Mesenchymal stem cell (in vitro differentiated cells and primary cell): ENCODE measurements around the gene CADM1.

Experiments
- DNase-seq: peaks from one replicate; pipeline ENCODE4 v3.0.0-alpha.2; 2013
- H2AFZ ChIP-seq: one replicate; pipeline ENCODE4 v1.6.1; 2013; ENCODE audit warnings: low read depth, mild to moderate bottlenecking, control low read depth, inconsistent platforms, low read length, moderate library complexity
- H2AK5ac ChIP-seq: 2 replicates; pipeline ENCODE4 v1.6.1; 2013; ENCODE audit warnings: low read length, moderate library complexity, mild to moderate bottlenecking, inconsistent platforms; ENCODE audit not compliant: severe bottlenecking
- H2BK120ac ChIP-seq: one replicate; pipeline ENCODE4 v1.6.1; 2013; ENCODE audit warnings: low read depth, mild to moderate bottlenecking, inconsistent platforms, low read length, moderate library complexity
- H2BK12ac ChIP-seq, 2 experiments: one replicate each; pipeline ENCODE4 v1.6.1; 2013; ENCODE audit warnings: inconsistent platforms in 2 of 2, low read length in 2 of 2, mild to moderate bottlenecking in 2 of 2, moderate library complexity in 2 of 2, control low read depth in 1 of 2
- H2BK15ac ChIP-seq: one replicate; pipeline ENCODE4 v1.6.1; 2013; ENCODE audit warnings: mild to moderate bottlenecking, low read depth, inconsistent platforms; ENCODE audit not compliant: poor library complexity, severe bottlenecking
- H2BK5ac ChIP-seq: 2 replicates; pipeline ENCODE4 v1.6.1; 2013; ENCODE audit warnings: low read depth, mild to moderate bottlenecking, low read length, control low read depth, inconsistent platforms; ENCODE audit not compliant: poor library complexity, severe bottlenecking
- H3K14ac ChIP-seq, 2 experiments: one replicate each; pipeline ENCODE4 v1.6.1; 2013; ENCODE audit warnings: inconsistent platforms in 2 of 2, low read length in 2 of 2, control low read depth in 1 of 2, mild to moderate bottlenecking in 1 of 2, moderate library complexity in 1 of 2
- H3K18ac ChIP-seq, 2 experiments: one replicate each; pipeline ENCODE4 v1.6.1; 2013; ENCODE audit warnings: inconsistent platforms in 2 of 2, low read length in 2 of 2, control low read depth in 1 of 2, low read depth in 1 of 2, mild to moderate bottlenecking in 1 of 2
- H3K23ac ChIP-seq, 2 experiments: one replicate each; pipeline ENCODE4 v1.6.1; 2013; ENCODE audit warnings: inconsistent platforms in 2 of 2, low read length in 2 of 2, mild to moderate bottlenecking in 2 of 2, moderate library complexity in 2 of 2, control low read depth in 1 of 2
- H3K27ac ChIP-seq: 2 replicates; pipeline ENCODE4 v1.5.1; 2013; ENCODE audit warnings: mild to moderate bottlenecking, moderate library complexity, low read length, control low read depth, inconsistent platforms; ENCODE audit not compliant: poor library complexity, severe bottlenecking
- H3K27me3 ChIP-seq, 2 experiments: 2 replicates each; pipeline versions ENCODE4 v1.6.1 to v1.7.0; 2013; ENCODE audit warnings: low read length in 2 of 2, mild to moderate bottlenecking in 2 of 2, moderate library complexity in 2 of 2, control low read depth in 1 of 2, inconsistent platforms in 1 of 2; ENCODE audit not compliant: control insufficient read depth in 1 of 2, insufficient read depth in 1 of 2
- H3K36me3 ChIP-seq, 2 experiments: 2 replicates each; pipeline versions ENCODE4 v1.6.1 to v1.7.0; 2013; ENCODE audit warnings: low read length in 2 of 2, control low read depth in 1 of 2, inconsistent platforms in 1 of 2, low read depth in 1 of 2, mild to moderate bottlenecking in 1 of 2; ENCODE audit not compliant: insufficient read depth in 2 of 2, control insufficient read depth in 1 of 2
- H3K4ac ChIP-seq, 2 experiments: one replicate each; pipeline ENCODE4 v1.6.1; 2013; ENCODE audit warnings: inconsistent platforms in 2 of 2, low read length in 2 of 2, mild to moderate bottlenecking in 2 of 2, moderate library complexity in 2 of 2, control low read depth in 1 of 2, low read depth in 1 of 2
- H3K4me1 ChIP-seq: 2 replicates; pipeline ENCODE4 v1.6.1; 2013; ENCODE audit warnings: low read depth, low read length, control low read depth; ENCODE audit not compliant: control insufficient read depth, insufficient read depth
- H3K4me2 ChIP-seq: 2 replicates; pipeline ENCODE4 v1.6.1; 2013; ENCODE audit warnings: low read length, mild to moderate bottlenecking, inconsistent platforms; ENCODE audit not compliant: poor library complexity, severe bottlenecking
- H3K4me3 ChIP-seq, 2 experiments: 2 replicates each; pipeline versions ENCODE4 v1.5.1 to v1.7.0; 2013; ENCODE audit warnings: low read length in 2 of 2, mild to moderate bottlenecking in 2 of 2, control low read depth in 1 of 2, low read depth in 1 of 2; ENCODE audit not compliant: insufficient read depth in 1 of 2
- H3K79me1 ChIP-seq: replicated peaks from 2 replicates; pipeline ENCODE4 v1.6.1; 2013; ENCODE audit warnings: mild to moderate bottlenecking, control low read depth, low read length, inconsistent platforms; ENCODE audit not compliant: poor library complexity, severe bottlenecking
- H3K9ac ChIP-seq: 2 replicates; pipeline ENCODE4 v1.7.0; 2013; ENCODE audit warnings: mild to moderate bottlenecking, low read length, moderate library complexity
- H3K9me3 ChIP-seq: 2 replicates; pipeline ENCODE4 v1.7.0; 2013; ENCODE audit warnings: mild to moderate bottlenecking, low read length; ENCODE audit not compliant: control insufficient read depth
- H4K8ac ChIP-seq: one replicate; pipeline ENCODE4 v1.6.1; 2013; ENCODE audit warnings: inconsistent platforms, mild to moderate bottlenecking, low read length, moderate library complexity
- H4K91ac ChIP-seq: one replicate; pipeline ENCODE4 v1.6.1; 2013; ENCODE audit warnings: mild to moderate bottlenecking, low read length, inconsistent platforms
- whole genome bisulfite sequencing: methylation state at CpG from one replicate; pipeline ENCODE4 v1.1.7; 2013; ENCODE audit warnings: mixed read lengths; 5-methylcytosine and 5-hydroxymethylcytosine counted together

Gene CADM1

GRCh38 chr11:115503083-115503885, 931 bp downstream of the CADM1 start:
- DNase-seq, result peak; percentile 65
- Histone ChIP-seq H3K4ac (no peak overlapping the region), H3K18ac (peak overlapping the region in 1 of 2 experiments; percentile 59), H3K36me3 (no peaks in the 10 kb centered on the region), H3K23ac (peak overlapping the region in 1 of 2 experiments; percentile 84), H3K4me3 (peak overlapping the region; percentile 61 to 76), H2BK5ac (peak overlapping the region; percentile 77), H2AK5ac (no peak overlapping the region), H3K79me1 (peaks cover 6% of the 10 kb centered on the region), H2AFZ (peak overlapping the region; percentile 36), H3K4me2 (peak overlapping the region; percentile 99), H3K27me3 (peaks cover 0 to 77% of the 10 kb centered on the region in 2 experiments), H4K8ac (no peak overlapping the region), H3K9me3 (no peaks in the 10 kb centered on the region), H3K4me1 (peaks cover 4% of the 10 kb centered on the region), H2BK12ac (no peak overlapping the region), H2BK15ac (peak overlapping the region; percentile 48), H3K14ac (peak overlapping the region in 1 of 2 experiments; percentile 57), H3K9ac (no peak overlapping the region), H2BK120ac (peak overlapping the region; percentile 43), H4K91ac (no peak overlapping the region), H3K27ac (no peak overlapping the region)
- under 1% methylated on average over 69 of the region's 77 CpGs for WGBS

GRCh38 chr11:115502636-115503082, 1.6 kb downstream of the CADM1 start:
- under 1% methylated on average over 30 of the region's 30 CpGs for WGBS
- Histone ChIP-seq H3K36me3 (no peaks in the 10 kb centered on the region), H3K4ac (no peak overlapping the region), H3K4me3 (peak overlapping the region; percentile 61 to 76), H2AFZ (peak overlapping the region; percentile 36), H2AK5ac (no peak overlapping the region), H3K9ac (no peak overlapping the region), H2BK15ac (no peak overlapping the region), H3K79me1 (peaks cover 7% of the 10 kb centered on the region), H3K23ac (peak overlapping the region in 1 of 2 experiments; percentile 85), H3K27me3 (peaks cover 0 to 77% of the 10 kb centered on the region in 2 experiments), H4K8ac (no peak overlapping the region), H3K14ac (peak overlapping the region in 1 of 2 experiments; percentile 57), H3K4me1 (peaks cover 4% of the 10 kb centered on the region), H2BK5ac (peak overlapping the region; percentile 61), H3K27ac (no peak overlapping the region), H3K9me3 (no peaks in the 10 kb centered on the region), H3K4me2 (peak overlapping the region; percentile 99), H2BK120ac (no peak overlapping the region), H2BK12ac (no peak overlapping the region), H4K91ac (no peak overlapping the region), H3K18ac (peak overlapping the region; percentile 52 to 59)
- peak; percentile 7 for DNase-seq

GRCh38 chr11:115501893-115502589, 2.2 kb downstream of the CADM1 start:
- Histone ChIP-seq H3K36me3 (no peaks in the 10 kb centered on the region), H2BK120ac (no peak overlapping the region), H3K4ac (no peak overlapping the region), H2AFZ (no peak overlapping the region), H3K14ac (no peak overlapping the region), H2BK5ac (no peak overlapping the region), H3K18ac (no peak overlapping the region), H3K23ac (no peak overlapping the region), H2AK5ac (no peak overlapping the region), H3K79me1 (peaks cover 9% of the 10 kb centered on the region), H2BK15ac (no peak overlapping the region), H3K4me3 (no peak overlapping the region), H4K8ac (no peak overlapping the region), H3K9me3 (no peaks in the 10 kb centered on the region), H3K27me3 (peaks cover 0 to 71% of the 10 kb centered on the region in 2 experiments), H3K27ac (no peak overlapping the region), H2BK12ac (no peak overlapping the region), H3K4me1 (peaks cover 4% of the 10 kb centered on the region), H3K9ac (no peak overlapping the region), H3K4me2 (peak overlapping the region; percentile 99), H4K91ac (no peak overlapping the region)
- peak; percentile 49 for DNase-seq
- WGBS, result 6% methylated on average over 22 of the region's 22 CpGs

- no peak overlapping the region for H3K14ac ChIP-seq
- no peak overlapping the region for H2AK5ac ChIP-seq
- no peak overlapping the region for H4K8ac ChIP-seq
- 75% methylated on average over 7 of the region's 8 CpGs for WGBS
- no peak overlapping the region for H2BK120ac ChIP-seq
- no peaks in the 10 kb centered on the region for H3K36me3 ChIP-seq
- H3K4me1 ChIP-seq, result peaks cover 4% of the 10 kb centered on the region
- no peak overlapping the region for H3K27ac ChIP-seq
- H4K91ac ChIP-seq, result no peak overlapping the region
- no peak overlapping the region for H3K9ac ChIP-seq
- H3K23ac ChIP-seq, result no peak overlapping the region
- H2BK12ac ChIP-seq, result no peak overlapping the region
- H3K9me3 ChIP-seq, result no peaks in the 10 kb centered on the region
- no peak overlapping the region for H3K18ac ChIP-seq
- H2BK15ac ChIP-seq, result no peak overlapping the region
- peaks cover 9% of the 10 kb centered on the region for H3K79me1 ChIP-seq
- peaks cover 0 to 67% of the 10 kb centered on the region in 2 experiments for H3K27me3 ChIP-seq
- DNase-seq, result no peak
- H3K4ac ChIP-seq, result no peak overlapping the region
- H2BK5ac ChIP-seq, result no peak overlapping the region
- H3K4me3 ChIP-seq, result no peak overlapping the region
- no peak overlapping the region for H2AFZ ChIP-seq
- H3K4me2 ChIP-seq, result peak overlapping the region; percentile 43
These were observed 2.7 kb downstream of the CADM1 start for GRCh38 chr11:115501502-115501892.
